NAMALWA (cell line): ENCODE data around the gene PRSS35.
"Not testable (repeated sequence)": the region's sequence is repeated elsewhere in the genome, so short reads cannot be mapped to it uniquely, and the experiment has no call there.

Experiments used
- DNase-seq: peaks from one replicate; pipeline ENCODE4 v3.0.0-alpha.2; 2015; ENCODE audit warnings: low spot score

PRSS35 gene

GRCh38 chr6:83518816-83519480 is 6.6 kb downstream of the PRSS35 start:
- no peak for DNase-seq

- DNase-seq = peak; percentile 70
These were observed 23.8 kb downstream of the PRSS35 start for GRCh38 chr6:83536034-83536646.

GRCh38 chr6:83536647-83537589 is 24.6 kb downstream of the PRSS35 start:
- no peak for DNase-seq

DNA sequence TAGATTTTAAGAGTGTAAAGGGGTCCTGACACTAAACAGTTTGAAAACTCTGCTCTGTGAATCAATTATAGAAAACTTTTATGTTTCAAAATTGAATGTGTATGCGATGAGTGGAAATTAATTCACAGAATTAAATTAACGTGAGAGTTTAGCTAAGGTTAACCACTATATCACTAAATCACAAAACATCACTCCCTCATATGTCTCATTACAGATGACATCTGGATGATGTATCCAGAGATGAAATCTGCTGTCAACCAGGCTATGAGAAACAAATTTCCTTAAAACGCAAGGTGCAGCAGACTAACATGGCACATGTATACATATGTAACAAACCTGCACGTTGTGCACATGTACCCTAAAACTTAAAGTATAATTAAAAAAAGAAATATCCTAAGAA is 27.3 kb downstream of the PRSS35 start:
- no peak for DNase-seq

DNA sequence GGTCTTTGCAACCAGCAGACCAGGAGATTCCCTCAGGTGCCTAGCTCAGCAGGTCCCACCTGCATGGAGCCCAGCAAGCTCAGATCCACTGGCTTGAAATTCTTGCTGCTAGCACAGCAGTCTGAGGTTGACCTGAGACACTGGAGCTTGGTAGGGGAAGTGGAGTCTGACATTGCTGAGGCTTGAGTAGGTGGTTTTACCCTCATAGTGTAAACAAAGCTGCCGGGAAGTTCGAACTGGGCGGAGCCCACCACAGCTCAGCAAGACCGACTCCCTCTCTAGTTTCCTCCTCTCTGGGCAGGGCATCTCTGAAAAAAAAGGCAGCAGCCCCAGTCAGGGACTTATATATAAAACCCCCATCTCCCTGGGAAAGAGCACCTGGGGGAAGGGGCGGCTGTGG is 34.3 kb downstream of the PRSS35 start:
- no peak for DNase-seq

GRCh38 chr6:83550482-83550881 is 38.1 kb downstream of the PRSS35 start:
- not testable (repeated sequence) for DNase-seq

- DNase-seq = not testable (repeated sequence)
These were observed 39.4 kb downstream of the PRSS35 start for GRCh38 chr6:83551748-83552147.

- DNase-seq = no peak
These were observed 44.5 kb downstream of the PRSS35 start for GRCh38 chr6:83556871-83557270.

GRCh38 chr6:83558975-83559374 is 46.6 kb downstream of the PRSS35 start:
- DNase-seq = no peak

GRCh38 chr6:83571663-83572185 is 59.4 kb downstream of the PRSS35 start:
- DNase-seq = not testable (repeated sequence)

DNA sequence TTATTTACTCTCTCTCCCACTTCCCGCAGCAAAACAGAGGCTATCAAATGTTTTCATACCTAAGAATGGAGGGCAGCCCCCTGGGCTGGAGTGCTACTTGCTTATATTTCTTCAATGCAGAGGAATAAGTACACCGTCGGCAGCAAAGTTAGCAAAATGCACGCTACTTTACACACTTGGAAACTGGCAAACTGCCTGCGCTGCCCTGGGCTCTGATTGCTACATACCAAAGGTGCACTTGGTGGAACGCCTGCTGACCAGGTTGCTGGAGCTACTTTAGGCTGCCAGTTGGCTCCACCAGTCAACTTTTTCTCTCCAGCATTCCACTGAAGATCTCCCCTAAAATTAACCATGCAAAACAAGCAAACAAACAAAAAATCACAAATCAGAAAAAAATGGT is 62.4 kb downstream of the PRSS35 start:
- DNase-seq = no peak
